A673 (cell line): Measurements from ENCODE around the gene CACNA2D3.

Experiments
- EZH2 ChIP-seq: fragments of 200-600 bp; sonication (generic); IDR thresholded peaks from 2 replicates; pipeline ENCODE4 v1.6.1; 2017; ENCODE audit warnings: borderline replicate concordance, low read depth, mild to moderate bottlenecking, mixed read lengths, antibody characterized with exemption, low read length; ENCODE audit not compliant: poor library complexity, severe bottlenecking
- TF ChIP-seq, protein P1 (sequence below): fragments of 300-800, 200-600 bp; sonication (generic); conservative IDR thresholded peaks from 2 replicates; pipeline ENCODE4 v1.5.1; 2017; ENCODE audit warnings: low read depth, mild to moderate bottlenecking, antibody characterized with exemption, low read length, moderate library complexity, mixed read lengths

DNA sequence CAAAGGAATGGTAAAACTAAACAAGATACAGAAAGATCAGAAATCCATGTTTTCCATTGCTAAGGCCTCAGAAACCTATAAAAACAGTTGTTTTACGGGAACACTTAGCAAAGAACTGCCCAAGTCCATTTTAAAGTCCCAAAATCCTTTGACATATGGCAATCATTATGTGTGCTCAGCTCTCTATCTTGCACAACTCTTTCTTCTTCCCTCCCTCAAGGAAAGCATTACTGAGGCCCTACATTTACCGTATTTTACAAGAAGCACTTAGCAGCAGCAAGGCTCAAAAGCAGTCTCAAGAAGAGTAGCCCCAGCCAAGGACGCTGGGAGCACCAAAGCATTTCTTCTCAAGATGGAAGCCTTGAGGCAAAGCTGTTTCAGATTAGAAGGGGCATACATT lies 975.1 kb downstream of the CACNA2D3 start:
- TF ChIP-seq, protein P1, sequence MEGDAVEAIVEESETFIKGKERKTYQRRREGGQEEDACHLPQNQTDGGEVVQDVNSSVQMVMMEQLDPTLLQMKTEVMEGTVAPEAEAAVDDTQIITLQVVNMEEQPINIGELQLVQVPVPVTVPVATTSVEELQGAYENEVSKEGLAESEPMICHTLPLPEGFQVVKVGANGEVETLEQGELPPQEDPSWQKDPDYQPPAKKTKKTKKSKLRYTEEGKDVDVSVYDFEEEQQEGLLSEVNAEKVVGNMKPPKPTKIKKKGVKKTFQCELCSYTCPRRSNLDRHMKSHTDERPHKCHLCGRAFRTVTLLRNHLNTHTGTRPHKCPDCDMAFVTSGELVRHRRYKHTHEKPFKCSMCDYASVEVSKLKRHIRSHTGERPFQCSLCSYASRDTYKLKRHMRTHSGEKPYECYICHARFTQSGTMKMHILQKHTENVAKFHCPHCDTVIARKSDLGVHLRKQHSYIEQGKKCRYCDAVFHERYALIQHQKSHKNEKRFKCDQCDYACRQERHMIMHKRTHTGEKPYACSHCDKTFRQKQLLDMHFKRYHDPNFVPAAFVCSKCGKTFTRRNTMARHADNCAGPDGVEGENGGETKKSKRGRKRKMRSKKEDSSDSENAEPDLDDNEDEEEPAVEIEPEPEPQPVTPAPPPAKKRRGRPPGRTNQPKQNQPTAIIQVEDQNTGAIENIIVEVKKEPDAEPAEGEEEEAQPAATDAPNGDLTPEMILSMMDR, result no peak
- no peak for TF ChIP-seq EZH2
